ENCODE measurements around the gene SLC26A2.

GRCh38 chr5:149993471-149993870 is 32.9 kb downstream of the SLC26A2 start:
- TF ChIP-seq CTCF (IDR thresholded peaks at IDR 0.05), result no peak
- TF ChIP-seq POLR2AphosphoS5 (IDR thresholded peaks at IDR 0.05; ENCODE audit: low read depth, low read length), result no peak

Data from Panc1 (cell line).